Caki2 (cell line): ENCODE results near the gene DUSP1. TPM values are rescaled to one million over a fixed set of nuclear protein-coding genes. Genes with fewer than 3 reads are reported as not detected.
"Not testable (repeated sequence)": the region's sequence is repeated elsewhere in the genome, so short reads cannot be mapped to it uniquely, and the experiment has no call there.

Experiments used
- DNase-seq: peaks from one replicate; pipeline ENCODE4 v3.0.0-alpha.2; 2015; ENCODE audit warnings: low read depth
- in situ Hi-C: cut with HindIII; loops from 2 replicates; pipeline ENCODE4 v1.10.0; 2016; ENCODE audit warnings: low sequenced_read_pairs, low pct_unique_long_range_greater_than_20kb, mixed read lengths
- total RNA-seq: library from RNA; depleted of rRNA; stranded (reverse); fragments of >200 nt; shearing (Covaris generic); gene quantifications from 2 replicates; pipeline ENCODE4 v1.2.3, GENCODE V29; 2014; ENCODE audit warnings: low replicate concordance; rRNA removed

DUSP1 gene
- total RNA-seq, result 143 and 159 TPM in 2 replicates

DNA sequence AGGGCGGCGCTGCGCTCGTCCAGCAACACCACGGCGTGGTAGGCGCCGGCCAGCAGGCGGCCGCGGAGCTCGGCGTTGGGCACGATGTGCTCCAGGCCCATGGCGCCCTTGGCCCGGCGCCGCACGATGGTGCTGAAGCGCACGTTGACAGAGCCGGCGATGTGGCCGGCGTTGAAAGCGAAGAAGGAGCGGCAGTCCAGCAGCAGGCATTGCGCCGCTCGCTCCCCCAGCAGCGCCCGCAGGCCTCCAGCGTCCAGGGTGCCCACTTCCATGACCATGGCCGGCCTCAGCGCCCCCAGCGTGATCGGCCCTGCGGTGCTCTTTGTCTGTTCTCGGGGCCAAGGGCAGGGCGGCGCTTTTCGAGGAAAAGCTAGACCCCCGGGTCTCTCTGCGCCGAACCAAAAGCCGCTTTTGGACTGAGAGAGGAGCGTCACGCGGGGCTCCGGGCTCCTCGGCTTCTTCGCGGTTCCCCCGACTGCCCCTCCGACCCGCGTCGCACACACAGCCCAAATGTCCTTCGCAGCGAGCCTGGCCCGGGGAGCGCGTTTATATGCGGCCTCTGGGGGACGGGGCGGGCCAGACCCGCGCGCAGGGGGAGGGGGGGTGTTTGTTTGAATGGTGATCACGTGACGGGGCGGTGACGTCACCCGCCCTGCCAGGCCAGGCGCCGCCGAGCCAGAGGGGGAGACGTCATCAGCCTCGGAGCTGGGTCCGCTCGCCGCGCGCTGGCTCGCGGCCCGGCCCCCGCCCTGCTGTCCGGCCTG lies at the start of gene DUSP1:
TSS of gene DUSP1 (minus strand) at position 521 of the 764 bp plus-strand sequence. CDS start at position 278, 243 bp downstream.
- in situ Hi-C loops, result no loop called here
- DNase-seq, result peak; percentile 99

- in situ Hi-C loops, result no loop called here
- peak; percentile 52 for DNase-seq
Measured at GRCh38 chr5:172820046-172820767, 49.2 kb upstream of the DUSP1 start.

DNA sequence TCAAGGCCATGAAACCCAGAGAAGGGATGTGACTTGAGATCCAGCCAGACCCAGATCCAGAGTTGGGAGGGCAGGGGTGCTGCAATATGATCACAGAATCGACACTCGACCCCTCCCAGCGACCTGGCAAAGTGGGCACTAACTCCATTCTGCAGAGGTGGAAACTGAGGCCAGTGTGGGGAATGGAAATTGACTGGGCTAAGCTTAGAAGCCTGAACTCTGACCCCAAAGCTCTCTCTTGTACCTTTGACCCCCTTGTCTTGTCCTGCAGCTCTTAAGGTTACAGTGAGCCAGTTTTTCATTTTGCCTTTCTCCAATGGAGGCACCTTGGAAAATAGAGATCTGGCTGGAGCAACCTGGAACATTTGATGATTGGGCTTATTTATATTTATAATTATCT lies 48.6 kb upstream of the DUSP1 start:
- DNase-seq, result no peak
- in situ Hi-C loops, result no loop called here

DNA sequence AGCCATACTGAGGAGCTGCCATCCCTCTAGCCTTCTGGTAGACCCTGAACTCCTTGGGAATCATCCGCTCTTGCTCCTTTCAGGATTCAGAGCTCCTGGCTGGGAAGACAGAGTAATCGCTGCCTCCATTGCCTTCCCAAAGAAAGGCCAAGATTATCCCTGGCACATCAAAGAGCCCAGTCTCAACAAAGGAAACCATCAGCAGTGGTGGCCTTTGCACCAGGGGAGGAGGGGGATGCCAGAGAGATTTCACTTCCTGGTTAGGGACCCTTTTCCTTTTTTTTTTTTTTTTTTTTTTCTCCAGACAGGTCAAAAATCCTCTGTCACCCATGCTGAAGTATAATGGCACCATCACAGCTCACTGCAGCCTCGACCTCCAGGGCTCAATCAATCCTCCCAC lies 47.1 kb upstream of the DUSP1 start:
- in situ Hi-C loops, result no loop called here
- no peak for DNase-seq

GRCh38 chr5:172817664-172818063 lies 46.7 kb upstream of the DUSP1 start:
- in situ Hi-C loops, result no loop called here
- DNase-seq, result no peak

GRCh38 chr5:172816925-172817562 lies 46.0 kb upstream of the DUSP1 start:
- DNase-seq, result no peak
- in situ Hi-C loops, result no loop called here

DNA sequence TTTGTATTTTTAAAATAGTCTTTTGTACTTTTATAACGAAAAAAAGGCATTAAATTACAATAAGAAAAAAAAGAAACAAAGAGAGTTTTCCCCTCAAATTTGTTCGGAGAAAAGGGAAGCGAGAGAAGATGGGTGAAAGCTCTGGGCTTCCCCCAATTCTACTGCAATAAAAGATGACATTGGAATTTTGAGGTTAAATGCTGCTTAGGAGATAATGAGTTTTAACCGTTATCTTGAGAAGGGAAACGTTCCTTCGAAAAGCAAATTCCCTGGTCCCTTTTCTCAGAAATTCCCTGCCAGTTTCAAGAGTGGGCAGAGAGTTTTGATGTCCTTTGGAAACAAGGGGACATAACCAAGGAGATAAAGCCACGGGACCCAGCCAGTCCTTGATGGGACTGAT lies 44.6 kb upstream of the DUSP1 start:
- no peak for DNase-seq
- in situ Hi-C loops, result no loop called here

GRCh38 chr5:172810996-172811395 lies 40.0 kb upstream of the DUSP1 start:
- DNase-seq, in situ Hi-C loops: not testable (repeated sequence)

DNA sequence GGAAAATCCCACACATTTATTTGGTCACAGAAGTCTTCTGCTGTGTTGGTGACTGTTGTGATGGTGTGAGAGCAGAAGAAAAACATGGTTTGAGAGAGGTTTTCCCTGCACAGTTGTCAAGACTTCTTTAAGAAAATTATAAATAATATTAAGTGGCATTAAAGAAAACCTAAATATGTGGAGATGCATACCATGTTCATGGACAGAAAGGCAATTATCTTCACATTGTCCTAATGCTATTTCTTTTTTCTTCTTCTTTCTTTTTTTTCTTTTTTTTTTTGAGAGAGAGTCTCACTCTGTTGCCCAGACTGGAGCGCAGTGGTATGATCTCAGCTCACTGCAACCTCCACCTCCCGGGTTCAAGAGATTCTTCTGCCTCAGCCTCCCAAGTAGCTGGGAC lies 38.8 kb upstream of the DUSP1 start:
- DNase-seq, result no peak
- in situ Hi-C loops, result no loop called here

- DNase-seq, result no peak
- in situ Hi-C loops, result no loop called here
Measured at GRCh38 chr5:172807766-172808311, 36.8 kb upstream of the DUSP1 start.

GRCh38 chr5:172806897-172807672 lies 36.1 kb upstream of the DUSP1 start:
- in situ Hi-C loops, result no loop called here
- DNase-seq, result peak; percentile 85

DNA sequence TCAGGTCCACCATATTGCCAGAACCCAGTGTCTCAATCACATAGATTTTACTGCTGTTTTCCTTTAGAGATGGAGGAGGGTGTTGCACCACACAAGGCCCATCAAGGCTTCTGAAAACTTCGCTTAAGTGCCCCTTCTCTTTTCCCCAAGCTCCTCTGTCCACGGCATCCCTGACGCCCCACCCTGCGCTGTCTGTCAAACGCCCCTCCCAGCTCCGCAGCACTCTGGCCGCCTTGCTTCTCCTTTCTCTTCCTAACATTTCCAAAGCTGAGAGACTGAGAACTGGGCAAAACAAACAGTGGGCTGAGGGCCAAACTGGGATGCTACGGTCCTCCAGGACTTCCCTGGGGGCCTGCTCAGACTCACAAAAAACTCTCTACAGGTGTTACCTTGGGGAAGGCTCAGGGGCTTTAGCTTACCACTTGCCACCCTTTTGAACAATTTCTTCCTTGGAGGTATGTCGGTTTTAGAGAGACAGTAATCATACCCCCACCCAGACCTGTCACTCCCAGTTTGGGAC lies 34.8 kb upstream of the DUSP1 start:
- in situ Hi-C loops, result no loop called here
- DNase-seq, result no peak

GRCh38 chr5:172805018-172805683 lies 34.2 kb upstream of the DUSP1 start:
- in situ Hi-C loops, result no loop called here

DNA sequence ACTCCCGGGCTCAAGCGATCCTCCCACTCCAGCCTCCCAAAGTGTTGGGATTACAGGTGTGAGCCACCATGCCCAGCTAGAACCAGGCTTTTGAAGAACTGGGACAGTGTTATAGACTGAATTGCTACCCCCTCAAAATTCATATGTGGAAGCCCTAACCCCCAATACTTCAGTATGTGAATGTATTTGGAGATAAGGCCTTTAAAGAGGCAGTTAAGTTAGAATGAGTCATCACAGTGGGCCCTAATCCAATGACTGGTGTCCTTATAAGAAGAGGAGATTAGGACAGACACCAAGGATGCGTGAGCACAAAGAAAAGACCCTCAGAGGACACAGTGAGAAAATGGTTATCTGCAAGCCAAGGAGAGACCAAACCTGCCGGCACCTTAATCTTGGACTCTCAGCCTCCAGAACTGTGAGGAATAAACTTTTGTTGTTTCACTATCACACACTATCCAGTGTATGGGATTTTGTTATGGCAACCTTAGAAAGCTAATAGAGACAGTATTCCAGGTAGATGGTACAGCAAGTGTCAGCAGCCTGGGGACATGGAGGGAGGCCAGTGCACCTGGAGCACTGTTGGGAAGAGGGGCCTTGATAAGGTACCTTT lies 31.7 kb upstream of the DUSP1 start:
- DNase-seq, result no peak
- in situ Hi-C loops, result no loop called here

More at GRCh38 chr5:172805018-172805683, 34.2 kb upstream of the DUSP1 start:
- DNase-seq, result no peak

- in situ Hi-C loops, result no loop called here
- no peak for DNase-seq
Measured at GRCh38 chr5:172802112-172802511, 31.1 kb upstream of the DUSP1 start.

- in situ Hi-C loops, result no loop called here
- DNase-seq, result peak; percentile 60
Measured at GRCh38 chr5:172801179-172801671, 30.2 kb upstream of the DUSP1 start.

- peak; percentile 69 for DNase-seq
- in situ Hi-C loops, result no loop called here
Measured at GRCh38 chr5:172800088-172800551, 29.1 kb upstream of the DUSP1 start.
